Esophagus squamous epithelium (tissue), 4 donors: ENCODE results near the gene KANSL1L.

Source experiments
- CTCF ChIP-seq, 6 experiments: fragments of 450-650 bp in 4 of 6; fragments of 200-600 bp in 2 of 6; sonication (generic) in 2 of 6; IDR thresholded peaks; one replicate each; pipeline ENCODE4 v1.5.1; 2016 to 2019; ENCODE audit warnings: antibody characterized with exemption in 6 of 6, mild to moderate bottlenecking in 4 of 6, moderate library complexity in 4 of 6
- POLR2A ChIP-seq, 4 donors: fragments of 450-650 bp; IDR thresholded peaks; one replicate each; pipeline ENCODE4 v1.6.1; 2017; ENCODE audit warnings: antibody characterized with exemption in 4 of 4, mild to moderate bottlenecking in 4 of 4, moderate library complexity in 3 of 4

GRCh38 chr2:210035679-210036078 is 135.5 kb downstream of the KANSL1L start:
- TF ChIP-seq CTCF (IDR thresholded peaks at IDR 0.05) = no peak
- TF ChIP-seq POLR2A (IDR thresholded peaks at IDR 0.05) = no peak
